GM18502 (cell line): ENCODE data around the gene IKBKG.
A peak's percentile ranks its signal among the peaks of the same experiment; 100 is the strongest.
"Not testable (repeated sequence)": the region's sequence is repeated elsewhere in the genome, so short reads cannot be mapped to it uniquely, and the experiment has no call there.

Source experiments
- ATAC-seq: cut with Tn5 transposase; IDR thresholded peaks from one replicate; pipeline ENCODE4 v1.9.1; 2021; ENCODE audit warnings: mild to moderate bottlenecking; ENCODE audit not compliant: unreplicated experiment, poor library complexity

IKBKG gene

GRCh38 chrX:154547245-154548027 lies at the start of gene IKBKG:
IKBKG (plus strand) TSS chrX:154547620; CDS start chrX:154552003, 4,383 bp downstream.
- peak; percentile 76 for ATAC-seq

- not testable (repeated sequence) for ATAC-seq
These were observed 46.0 kb upstream of the IKBKG start for GRCh38 chrX:154501423-154501822.

GRCh38 chrX:154502098-154502497 lies 45.3 kb upstream of the IKBKG start:
- ATAC-seq: no peak

GRCh38 chrX:154502989-154503388 lies 44.4 kb upstream of the IKBKG start:
- no peak for ATAC-seq

- no peak for ATAC-seq
These were observed 41.7 kb upstream of the IKBKG start for GRCh38 chrX:154505734-154506133.

- ATAC-seq: no peak
These were observed 40.7 kb upstream of the IKBKG start for GRCh38 chrX:154506483-154507332.

- ATAC-seq: no peak
These were observed 39.6 kb upstream of the IKBKG start for GRCh38 chrX:154507673-154508383.

GRCh38 chrX:154508384-154508745 lies 39.1 kb upstream of the IKBKG start:
- no peak for ATAC-seq

- ATAC-seq: no peak
These were observed 38.0 kb upstream of the IKBKG start for GRCh38 chrX:154509455-154509854.

GRCh38 chrX:154511761-154512160 lies 35.7 kb upstream of the IKBKG start:
- ATAC-seq: no peak

GRCh38 chrX:154512879-154513553 lies 34.4 kb upstream of the IKBKG start:
- no peak for ATAC-seq

- no peak for ATAC-seq
These were observed 33.7 kb upstream of the IKBKG start for GRCh38 chrX:154513716-154514115.

- no peak for ATAC-seq
These were observed 32.1 kb upstream of the IKBKG start for GRCh38 chrX:154515090-154515965.

- peak; percentile 93 for ATAC-seq
These were observed 31.3 kb upstream of the IKBKG start, which contains the start of gene FAM3A for GRCh38 chrX:154515966-154516655. FAM3A (minus strand) TSS chrX:154516232; CDS start chrX:154515772, 460 bp downstream.

- ATAC-seq: peak; percentile 19
These were observed 30.7 kb upstream of the IKBKG start for GRCh38 chrX:154516656-154517100.

- ATAC-seq: no peak
These were observed 30.2 kb upstream of the IKBKG start for GRCh38 chrX:154517101-154517781.

GRCh38 chrX:154519389-154519788 lies 28.0 kb upstream of the IKBKG start:
- ATAC-seq: no peak
